Fibroblast of skin of left biceps (primary cell): ENCODE measurements around the gene POFUT1.
A peak's percentile ranks its signal among the peaks of the same experiment; 100 is the strongest.
"Not testable (repeated sequence)": the region's sequence is repeated elsewhere in the genome, so short reads cannot be mapped to it uniquely, and the experiment has no call there.

Experiments
- DNase-seq, 2 experiments: peaks; one replicate each; pipeline ENCODE4 v3.0.0-alpha.2; 2013; ENCODE audit warnings: low read depth in 2 of 2

Gene POFUT1

GRCh38 chr20:32207626-32208498, at the start of gene POFUT1, which contains the start of gene PLAGL2:
Gene POFUT1, plus strand, starts transcription at chr20:32207880. Its CDS starts 62 bp downstream, at chr20:32207942.
Gene PLAGL2, minus strand, starts transcription at chr20:32207743. Its CDS starts 5,565 bp downstream, at chr20:32202178.
- DNase-seq = peak; percentile 66

GRCh38 chr20:32158351-32158750, 49.3 kb upstream of the POFUT1 start:
- no peak for DNase-seq

- DNase-seq = no peak
Measured at GRCh38 chr20:32158943-32159660, 48.6 kb upstream of the POFUT1 start.

- DNase-seq = no peak
Measured at GRCh38 chr20:32159766-32160221, 47.9 kb upstream of the POFUT1 start.

GRCh38 chr20:32160341-32160740, 47.3 kb upstream of the POFUT1 start:
- DNase-seq = no peak

GRCh38 chr20:32162351-32162750, 45.3 kb upstream of the POFUT1 start:
- DNase-seq = no peak

GRCh38 chr20:32163951-32164350, 43.7 kb upstream of the POFUT1 start:
- DNase-seq = no peak

GRCh38 chr20:32164984-32165735, 42.5 kb upstream of the POFUT1 start:
- DNase-seq = no peak

GRCh38 chr20:32165836-32166545, 41.7 kb upstream of the POFUT1 start:
- no peak for DNase-seq

GRCh38 chr20:32167552-32167951, 40.1 kb upstream of the POFUT1 start:
- no peak for DNase-seq

GRCh38 chr20:32168184-32168910, 39.3 kb upstream of the POFUT1 start:
- DNase-seq = peak in 1 of 2 experiments; percentile 31

- not testable (repeated sequence) for DNase-seq
Measured at GRCh38 chr20:32177696-32178095, 30.0 kb upstream of the POFUT1 start.

- DNase-seq = no peak
Measured at GRCh38 chr20:32179515-32179914, 28.2 kb upstream of the POFUT1 start.

GRCh38 chr20:32179934-32180333, 27.7 kb upstream of the POFUT1 start:
- no peak for DNase-seq

GRCh38 chr20:32181606-32182005, 26.1 kb upstream of the POFUT1 start:
- no peak for DNase-seq

GRCh38 chr20:32183947-32184635, 23.6 kb upstream of the POFUT1 start:
- no peak for DNase-seq

GRCh38 chr20:32184961-32185603, 22.6 kb upstream of the POFUT1 start:
- no peak for DNase-seq

- no peak for DNase-seq
Measured at GRCh38 chr20:32186506-32186905, 21.2 kb upstream of the POFUT1 start.

GRCh38 chr20:32188376-32189122, 19.1 kb upstream of the POFUT1 start:
- DNase-seq = no peak
